Measurements from ENCODE around the gene ZNF76.

The ZNF76 gene

DNA sequence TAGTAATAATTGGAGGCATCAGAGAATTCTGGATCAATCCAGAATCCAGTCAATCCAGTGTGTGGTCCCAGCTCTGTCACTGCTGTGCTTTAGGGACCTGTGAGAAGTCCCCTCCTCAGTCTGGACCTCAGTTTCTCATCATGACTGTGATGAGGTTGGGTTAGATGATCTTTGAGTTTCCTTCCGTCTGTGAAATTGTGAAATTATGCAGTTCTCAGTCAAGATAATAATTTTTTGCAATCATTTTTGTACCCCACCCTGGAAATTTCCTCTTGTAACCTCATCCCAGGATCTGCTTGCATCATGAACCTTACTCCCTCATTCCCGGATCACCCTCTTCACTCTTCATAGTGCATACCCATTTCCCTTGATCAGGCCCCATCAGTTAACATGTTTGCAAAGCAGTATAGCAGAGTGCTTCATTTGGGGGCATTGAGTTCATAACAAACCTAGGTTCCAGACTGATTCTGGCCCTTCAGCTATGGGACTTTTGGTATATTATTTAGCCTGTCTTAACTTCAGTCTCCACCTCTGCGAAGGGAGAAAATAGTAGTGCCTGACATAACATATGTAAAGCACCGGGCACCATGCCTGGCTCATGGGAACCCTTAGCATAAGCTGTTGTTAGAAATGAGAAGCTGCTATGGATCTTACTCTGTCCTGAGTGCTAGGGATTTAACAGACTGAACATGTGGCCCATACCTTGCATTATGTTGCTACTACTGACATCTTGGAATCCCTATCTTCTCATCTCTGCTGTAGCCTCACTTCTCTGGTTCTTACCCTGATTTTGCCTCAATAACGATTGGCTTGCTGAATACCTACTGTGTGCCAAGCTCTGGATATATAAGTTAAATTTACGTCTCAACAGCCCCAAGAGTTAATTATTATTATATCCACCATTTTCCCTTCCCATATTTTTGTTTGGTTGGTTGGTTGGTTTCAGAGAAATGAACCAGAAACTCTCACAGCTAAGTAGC is 1.3 kb downstream of the ZNF76 start:
- no peaks in the 10 kb centered on the region for H3K36me3 ChIP-seq (ENCODE audit: control insufficient read depth, insufficient read depth, low read length)
- TF ChIP-seq, protein P1, sequence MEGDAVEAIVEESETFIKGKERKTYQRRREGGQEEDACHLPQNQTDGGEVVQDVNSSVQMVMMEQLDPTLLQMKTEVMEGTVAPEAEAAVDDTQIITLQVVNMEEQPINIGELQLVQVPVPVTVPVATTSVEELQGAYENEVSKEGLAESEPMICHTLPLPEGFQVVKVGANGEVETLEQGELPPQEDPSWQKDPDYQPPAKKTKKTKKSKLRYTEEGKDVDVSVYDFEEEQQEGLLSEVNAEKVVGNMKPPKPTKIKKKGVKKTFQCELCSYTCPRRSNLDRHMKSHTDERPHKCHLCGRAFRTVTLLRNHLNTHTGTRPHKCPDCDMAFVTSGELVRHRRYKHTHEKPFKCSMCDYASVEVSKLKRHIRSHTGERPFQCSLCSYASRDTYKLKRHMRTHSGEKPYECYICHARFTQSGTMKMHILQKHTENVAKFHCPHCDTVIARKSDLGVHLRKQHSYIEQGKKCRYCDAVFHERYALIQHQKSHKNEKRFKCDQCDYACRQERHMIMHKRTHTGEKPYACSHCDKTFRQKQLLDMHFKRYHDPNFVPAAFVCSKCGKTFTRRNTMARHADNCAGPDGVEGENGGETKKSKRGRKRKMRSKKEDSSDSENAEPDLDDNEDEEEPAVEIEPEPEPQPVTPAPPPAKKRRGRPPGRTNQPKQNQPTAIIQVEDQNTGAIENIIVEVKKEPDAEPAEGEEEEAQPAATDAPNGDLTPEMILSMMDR (IDR thresholded peaks at IDR 0.05; ENCODE audit: insufficient read depth, low read length, poor library complexity, severe bottlenecking): no peak
- no peaks in the 10 kb centered on the region for H3K27me3 ChIP-seq (replicated peaks; ENCODE audit: control insufficient read depth, insufficient read depth, low read length)
- peak overlapping the region; percentile 95 for H3K4me3 ChIP-seq (replicated peaks; ENCODE audit: low read depth, low read length)
- no peak for DNase-seq (ENCODE audit: extremely low read depth, insufficient read length)

DNA sequence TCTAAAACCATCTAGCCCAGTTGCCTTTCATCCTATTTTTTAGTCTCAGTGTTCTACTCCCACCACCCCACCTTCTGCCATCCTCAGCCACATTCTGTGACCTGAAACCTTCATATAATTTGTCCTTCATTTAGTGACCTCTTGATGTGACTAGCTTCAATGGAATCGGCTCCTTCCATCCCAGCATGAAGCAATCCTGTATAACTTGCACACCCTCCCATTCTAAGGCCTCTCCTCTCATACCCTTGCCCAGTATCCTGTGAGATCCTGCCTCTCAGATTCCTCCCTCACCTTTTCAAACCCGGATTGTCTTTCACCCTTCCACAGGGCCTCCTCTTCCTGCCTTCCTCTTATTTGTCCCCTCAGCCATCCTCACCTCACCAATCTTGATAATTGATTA is 3.1 kb downstream of the ZNF76 start:
- Histone ChIP-seq H3K36me3 (ENCODE audit: control insufficient read depth, insufficient read depth, low read length) (no peaks in the 10 kb centered on the region), H3K4me3 (replicated peaks; ENCODE audit: low read depth, low read length) (no peak overlapping the region), H3K27me3 (replicated peaks; ENCODE audit: control insufficient read depth, insufficient read depth, low read length) (no peaks in the 10 kb centered on the region)
- no peak for DNase-seq (ENCODE audit: extremely low read depth, insufficient read length)
- TF ChIP-seq, protein P1 (IDR thresholded peaks at IDR 0.05; ENCODE audit: insufficient read depth, low read length, poor library complexity, severe bottlenecking): no peak

DNA sequence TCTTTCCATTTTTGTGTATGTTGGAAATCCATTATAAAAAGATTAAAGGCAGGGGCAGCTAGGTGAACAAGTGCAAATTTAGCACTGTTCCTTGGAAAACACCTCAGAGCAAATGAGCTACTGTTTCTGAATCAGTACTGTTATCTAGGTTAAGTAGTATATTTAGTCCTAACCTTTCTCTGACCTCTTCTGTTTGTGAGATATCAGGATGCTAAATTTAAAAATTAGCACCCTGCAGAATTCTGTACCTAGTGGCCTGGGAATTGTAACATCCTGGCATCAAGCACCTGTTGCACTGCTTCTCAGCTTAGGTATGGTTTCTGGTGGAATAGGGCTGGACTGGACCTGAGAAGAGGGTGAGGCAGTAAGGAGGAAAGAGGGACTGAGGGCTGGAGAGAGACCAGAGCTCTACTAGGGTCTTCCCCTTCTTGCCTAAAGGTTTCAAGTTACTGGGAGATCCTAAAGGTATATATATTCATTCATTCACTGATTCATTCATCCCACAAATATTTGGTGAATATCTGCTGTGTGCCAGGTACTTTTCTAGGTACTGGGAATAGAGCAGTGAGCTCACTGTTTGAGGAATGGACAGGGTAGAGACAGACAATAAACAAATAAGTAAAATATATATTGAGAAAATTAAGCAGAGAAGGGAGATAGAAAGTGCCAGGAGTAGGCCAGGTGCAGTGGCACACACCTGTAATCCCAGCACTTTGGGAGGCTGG is 5.2 kb downstream of the ZNF76 start:
- no peak for DNase-seq (ENCODE audit: extremely low read depth, insufficient read length)
- H3K27me3 ChIP-seq (replicated peaks; ENCODE audit: control insufficient read depth, insufficient read depth, low read length): no peaks in the 10 kb centered on the region
- TF ChIP-seq, protein P1 (IDR thresholded peaks at IDR 0.05; ENCODE audit: insufficient read depth, low read length, poor library complexity, severe bottlenecking): no peak
- no peak overlapping the region for H3K4me3 ChIP-seq (replicated peaks; ENCODE audit: low read depth, low read length)
- no peaks in the 10 kb centered on the region for H3K36me3 ChIP-seq (ENCODE audit: control insufficient read depth, insufficient read depth, low read length)

DNA sequence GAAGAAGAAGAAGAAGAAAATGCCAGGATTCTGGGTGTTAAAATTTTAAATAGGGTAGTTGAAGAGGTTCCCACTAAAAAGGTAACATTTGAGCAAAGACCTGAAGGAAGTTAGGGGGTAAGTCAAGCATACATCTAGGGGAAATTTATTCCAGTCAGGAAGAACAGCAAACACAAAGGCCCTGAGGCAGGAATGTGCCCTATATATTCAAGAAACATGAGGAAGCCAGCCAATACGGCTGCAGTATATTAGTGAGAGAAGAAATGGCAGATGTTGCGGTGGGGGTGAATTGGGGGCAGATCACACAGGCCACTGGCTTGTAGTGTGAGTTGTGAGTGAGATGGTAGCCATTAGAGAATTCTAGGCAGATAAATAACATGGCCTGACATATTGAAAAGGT is 6.0 kb downstream of the ZNF76 start:
- no peak overlapping the region for H3K4me3 ChIP-seq (replicated peaks; ENCODE audit: low read depth, low read length)
- DNase-seq (ENCODE audit: extremely low read depth, insufficient read length): no peak
- no peaks in the 10 kb centered on the region for H3K36me3 ChIP-seq (ENCODE audit: control insufficient read depth, insufficient read depth, low read length)
- TF ChIP-seq, protein P1 (IDR thresholded peaks at IDR 0.05; ENCODE audit: insufficient read depth, low read length, poor library complexity, severe bottlenecking): no peak
- H3K27me3 ChIP-seq (replicated peaks; ENCODE audit: control insufficient read depth, insufficient read depth, low read length): no peaks in the 10 kb centered on the region

DNA sequence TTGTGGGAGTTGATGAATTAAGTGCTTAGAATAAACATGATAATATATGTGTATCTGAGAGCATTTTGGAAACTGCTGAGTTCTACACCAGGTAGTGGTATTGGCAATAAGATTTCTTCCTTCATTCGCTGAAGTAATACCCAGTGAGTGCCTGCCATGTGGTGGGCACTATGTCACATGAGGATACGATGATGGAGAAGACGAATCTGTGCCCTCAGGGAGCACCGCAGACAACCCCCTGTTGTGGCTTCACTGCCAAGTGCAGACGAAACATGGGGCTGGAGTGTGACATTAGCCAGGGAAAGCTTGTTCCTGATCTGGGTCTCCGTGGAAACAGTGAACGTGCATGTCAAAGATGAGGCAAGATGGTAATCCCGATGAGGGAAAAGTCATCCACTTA is 7.9 kb downstream of the ZNF76 start:
- TF ChIP-seq, protein P1 (IDR thresholded peaks at IDR 0.05; ENCODE audit: insufficient read depth, low read length, poor library complexity, severe bottlenecking): no peak
- no peaks in the 10 kb centered on the region for H3K36me3 ChIP-seq (ENCODE audit: control insufficient read depth, insufficient read depth, low read length)
- no peak overlapping the region for H3K4me3 ChIP-seq (replicated peaks; ENCODE audit: low read depth, low read length)
- no peak for DNase-seq (ENCODE audit: extremely low read depth, insufficient read length)
- no peaks in the 10 kb centered on the region for H3K27me3 ChIP-seq (replicated peaks; ENCODE audit: control insufficient read depth, insufficient read depth, low read length)
